ENCODE measurements around the gene SPOCK1.

The SPOCK1 gene

DNA sequence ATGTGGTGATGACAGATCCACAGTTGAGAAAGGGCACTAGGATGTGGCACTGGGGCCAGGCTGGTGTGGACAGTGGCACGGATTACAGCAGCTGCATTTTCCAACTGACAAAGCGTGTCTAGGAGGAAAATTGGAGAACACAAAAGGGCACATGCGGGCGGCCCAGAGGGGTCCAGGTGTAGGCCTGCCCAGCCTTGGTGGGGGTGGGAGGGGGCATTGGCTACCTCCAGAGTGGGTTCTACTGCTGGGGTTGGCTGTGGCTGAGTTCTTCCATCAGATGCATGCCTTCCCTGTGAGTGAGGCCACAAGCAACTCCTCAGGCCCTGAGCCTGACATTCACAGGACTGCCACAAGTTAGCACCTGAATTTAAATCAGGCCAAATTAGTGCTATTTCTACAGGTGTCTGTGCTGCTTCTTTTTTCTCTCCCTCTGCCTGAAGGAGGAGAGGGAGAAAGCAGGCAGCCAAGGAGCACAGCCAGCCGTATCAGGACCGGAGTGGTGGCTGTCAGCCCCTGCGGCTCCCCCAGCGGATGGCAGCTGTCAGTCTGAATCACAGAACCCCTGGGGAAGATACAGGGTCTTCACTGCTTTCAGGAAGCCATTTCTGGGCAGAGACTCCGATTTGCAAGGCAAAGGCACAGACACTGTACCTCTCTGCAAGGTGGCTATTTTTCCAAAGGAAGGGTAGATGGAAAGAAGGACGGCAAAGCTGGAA, 464.2 kb downstream of the SPOCK1 start:
- TF ChIP-seq CTCF (IDR thresholded peaks at IDR 0.05; ENCODE audit: low read depth, low read length, missing control alignments): no peak
- H3K4me3 ChIP-seq (ENCODE audit: low read depth, low read length): no peak overlapping the region
- in situ Hi-C loops (cut with HindIII; ENCODE audit: low pct_ligation_motif_present, low sequenced_read_pairs): no loop called here
- H3K27me3 ChIP-seq (replicated peaks): no peaks in the 10 kb centered on the region
- H3K27ac ChIP-seq: no peak overlapping the region
- no peaks in the 10 kb centered on the region for H3K36me3 ChIP-seq (replicated peaks)
- DNase-seq: no peak

GRCh38 chr5:137034213-137034612, 464.9 kb downstream of the SPOCK1 start:
- Histone ChIP-seq H3K4me3 (ENCODE audit: low read depth, low read length) (no peak overlapping the region), H3K36me3 (replicated peaks) (no peaks in the 10 kb centered on the region), H3K27ac (no peak overlapping the region), H3K27me3 (replicated peaks) (no peaks in the 10 kb centered on the region)
- no peak for DNase-seq
- no peak for TF ChIP-seq CTCF (IDR thresholded peaks at IDR 0.05; ENCODE audit: low read depth, low read length, missing control alignments)
- in situ Hi-C loops (cut with HindIII; ENCODE audit: low pct_ligation_motif_present, low sequenced_read_pairs): no loop called here

GRCh38 chr5:137032929-137033328, 466.2 kb downstream of the SPOCK1 start:
- H3K27me3 ChIP-seq (replicated peaks): no peaks in the 10 kb centered on the region
- no peaks in the 10 kb centered on the region for H3K36me3 ChIP-seq (replicated peaks)
- no peak for DNase-seq
- no peak overlapping the region for H3K27ac ChIP-seq
- no peak for TF ChIP-seq CTCF (IDR thresholded peaks at IDR 0.05; ENCODE audit: low read depth, low read length, missing control alignments)
- no peak overlapping the region for H3K4me3 ChIP-seq (ENCODE audit: low read depth, low read length)
- in situ Hi-C loops (cut with HindIII; ENCODE audit: low pct_ligation_motif_present, low sequenced_read_pairs): no loop called here

GRCh38 chr5:137027758-137028157, 471.4 kb downstream of the SPOCK1 start:
- no peaks in the 10 kb centered on the region for H3K27me3 ChIP-seq (replicated peaks)
- H3K36me3 ChIP-seq (replicated peaks): no peaks in the 10 kb centered on the region
- no peak for TF ChIP-seq CTCF (IDR thresholded peaks at IDR 0.05; ENCODE audit: low read depth, low read length, missing control alignments)
- H3K27ac ChIP-seq: no peak overlapping the region
- in situ Hi-C loops (cut with HindIII; ENCODE audit: low pct_ligation_motif_present, low sequenced_read_pairs): no loop called here
- no peak for DNase-seq
- no peak overlapping the region for H3K4me3 ChIP-seq (ENCODE audit: low read depth, low read length)

- DNase-seq: no peak
- in situ Hi-C loops (cut with HindIII; ENCODE audit: low pct_ligation_motif_present, low sequenced_read_pairs): no loop called here
- TF ChIP-seq CTCF (IDR thresholded peaks at IDR 0.05; ENCODE audit: low read depth, low read length, missing control alignments): no peak
- Histone ChIP-seq H3K4me3 (ENCODE audit: low read depth, low read length) (no peak overlapping the region), H3K36me3 (replicated peaks) (no peaks in the 10 kb centered on the region), H3K27me3 (replicated peaks) (no peaks in the 10 kb centered on the region), H3K27ac (no peak overlapping the region)
Observed at GRCh38 chr5:137026296-137026695, 472.8 kb downstream of the SPOCK1 start.

GRCh38 chr5:137024044-137024443, 475.1 kb downstream of the SPOCK1 start:
- in situ Hi-C loops (cut with HindIII; ENCODE audit: low pct_ligation_motif_present, low sequenced_read_pairs): no loop called here
- Histone ChIP-seq H3K36me3 (replicated peaks) (no peaks in the 10 kb centered on the region), H3K27ac (no peak overlapping the region), H3K27me3 (replicated peaks) (no peaks in the 10 kb centered on the region), H3K4me3 (ENCODE audit: low read depth, low read length) (no peak overlapping the region)
- DNase-seq: no peak
- TF ChIP-seq CTCF (IDR thresholded peaks at IDR 0.05; ENCODE audit: low read depth, low read length, missing control alignments): no peak
